NOMO-1 treated with DMSO at 0.1 percent for 48 hours (cell line): ENCODE results near the gene CNEP1R1.

Experiments
- DNase-seq: peaks from one replicate; lab custom pipeline; 2025; ENCODE audit not compliant: unreplicated experiment; lab: John Stamatoyannopoulos, UW

CNEP1R1 gene

DNA sequence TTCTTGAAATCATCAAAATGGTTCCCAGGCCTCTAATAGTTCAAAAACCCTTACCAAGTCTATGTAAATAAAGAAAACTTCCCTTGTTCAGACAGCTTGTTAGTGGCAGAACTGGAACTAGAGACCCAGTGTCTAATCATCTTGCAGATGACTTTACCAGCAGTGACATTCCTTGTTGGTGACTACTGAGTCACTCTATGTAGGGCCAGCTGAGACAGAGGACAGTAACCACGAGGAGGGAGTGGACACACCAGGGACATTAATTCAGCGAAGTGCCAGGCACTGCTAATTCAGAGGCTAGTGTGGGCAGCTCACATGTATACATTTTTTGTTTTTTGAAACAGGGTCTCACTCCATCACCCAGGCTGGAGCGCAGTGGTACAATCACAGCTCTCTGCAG, 34.6 kb downstream of the CNEP1R1 start:
- no peak for DNase-seq

DNA sequence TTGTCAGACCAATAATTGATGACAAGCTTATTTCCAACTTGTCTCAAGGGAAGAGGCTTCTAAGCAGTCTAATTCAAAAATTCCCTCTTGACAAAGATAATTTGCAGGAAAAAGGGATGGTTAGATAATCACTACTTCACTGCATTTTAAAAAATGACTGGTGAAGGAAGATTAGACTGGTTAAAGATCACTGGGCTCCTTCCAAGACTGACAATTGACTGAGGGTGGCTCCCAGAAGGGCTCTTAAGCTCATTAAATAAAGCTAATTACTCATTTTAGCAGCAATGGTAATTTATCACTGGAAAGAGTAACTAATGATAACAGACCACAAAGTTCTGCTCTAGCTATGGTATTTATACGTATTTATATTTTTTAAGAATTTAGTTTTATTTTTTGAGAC, 36.3 kb downstream of the CNEP1R1 start:
- DNase-seq, result no peak

DNA sequence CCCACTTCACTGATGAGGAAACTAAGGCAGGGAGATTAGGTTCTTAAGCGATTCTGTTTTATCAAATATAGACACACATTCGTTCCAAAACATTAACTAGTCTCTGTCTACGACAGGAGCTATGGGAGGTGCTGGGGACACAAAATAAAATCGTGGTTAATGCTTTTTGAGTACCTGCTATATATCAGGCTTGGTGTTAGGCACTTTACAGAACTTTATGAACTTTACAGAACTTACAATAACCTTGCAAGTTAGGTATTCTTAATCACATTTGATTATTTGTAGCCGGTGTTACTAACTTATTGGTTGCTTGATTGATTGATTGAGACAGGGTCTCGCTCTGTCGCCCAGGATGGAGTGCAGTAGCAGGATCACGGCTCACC, 40.2 kb downstream of the CNEP1R1 start:
- DNase-seq, result no peak

DNA sequence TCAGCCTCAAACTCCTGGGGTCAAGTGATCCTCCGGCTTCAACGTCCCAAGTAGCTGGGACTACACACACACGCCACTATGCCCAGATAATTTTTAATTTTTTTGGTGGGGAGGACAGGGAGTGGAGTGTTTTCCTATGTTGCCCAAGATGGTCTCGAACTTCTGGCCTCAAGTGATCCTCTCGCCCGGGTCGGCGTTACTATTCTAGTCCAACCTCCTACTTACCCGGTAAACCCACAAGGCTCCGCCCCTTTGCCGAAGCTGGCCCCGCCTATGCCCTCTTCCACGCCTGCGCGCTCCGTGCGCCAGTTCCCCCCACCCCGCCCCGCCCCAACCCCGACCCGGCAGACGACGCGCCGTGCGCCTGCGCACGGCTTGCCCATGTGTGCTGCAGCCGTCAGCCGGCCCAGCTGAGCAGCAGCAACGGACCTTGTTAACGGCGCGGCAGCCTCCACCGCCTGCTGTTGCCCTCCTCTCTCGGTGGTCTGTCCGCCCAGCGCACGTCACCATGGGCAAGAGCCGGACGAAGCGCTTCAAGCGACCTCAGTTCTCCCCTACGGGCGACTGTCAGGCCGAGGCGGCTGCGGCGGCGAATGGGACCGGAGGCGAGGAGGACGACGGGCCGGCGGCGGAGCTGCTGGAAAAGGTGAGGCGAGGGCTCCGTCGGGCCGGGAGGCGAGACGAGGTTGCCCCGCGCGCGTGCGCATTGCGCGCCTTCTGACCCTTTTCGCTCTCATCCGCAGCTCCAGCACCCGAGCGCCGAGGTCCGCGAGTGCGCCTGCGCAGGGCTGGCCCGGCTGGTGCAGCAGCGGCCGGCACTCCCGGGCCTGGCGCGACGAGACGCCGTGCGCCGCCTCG, 40.8 kb downstream of the CNEP1R1 start, which contains the start of gene HEATR3:
TSS of gene HEATR3 (plus strand) at position 347 of the 858 bp plus-strand sequence. CDS start at position 509, 162 bp downstream.
- peak; percentile 85 for DNase-seq

DNA sequence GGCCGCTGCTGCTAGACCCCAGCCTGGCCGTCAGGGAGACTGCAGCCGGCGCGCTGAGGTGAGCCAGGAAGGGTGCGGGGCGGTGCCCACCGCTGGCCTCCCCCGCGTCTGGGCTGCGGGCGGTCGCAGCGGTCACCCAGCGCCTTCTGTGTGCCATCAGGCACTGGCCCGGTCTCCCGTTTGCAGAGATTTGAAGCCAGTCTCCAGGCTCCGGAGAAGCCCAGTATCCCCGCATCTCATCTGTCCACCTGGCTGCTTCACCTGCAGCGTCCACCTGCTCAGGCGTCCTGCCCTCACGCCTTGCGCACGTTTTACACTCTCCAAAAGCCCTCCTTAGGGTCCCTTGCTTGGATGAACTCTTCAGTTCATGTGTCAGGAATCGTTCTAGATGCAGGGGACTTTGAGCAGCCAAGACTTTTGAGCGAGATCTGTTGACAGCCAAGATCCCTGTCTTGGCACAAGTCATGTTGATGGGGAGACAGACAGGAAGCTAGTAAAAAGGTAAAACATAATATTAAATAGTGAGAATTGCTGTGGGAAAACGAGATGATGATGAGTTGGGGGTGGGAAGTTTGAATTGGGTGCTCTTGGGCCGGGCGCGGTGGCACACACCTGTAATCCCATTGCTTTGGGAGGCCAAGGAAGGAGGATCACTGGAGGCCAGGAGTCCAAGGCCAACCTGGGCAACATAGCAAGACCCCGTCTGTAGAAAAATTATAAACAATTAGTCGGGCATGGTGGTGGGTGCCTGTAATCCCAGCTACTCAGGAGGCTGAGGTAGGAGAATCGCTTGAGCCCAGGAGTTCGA, 41.7 kb downstream of the CNEP1R1 start:
- DNase-seq, result no peak

DNA sequence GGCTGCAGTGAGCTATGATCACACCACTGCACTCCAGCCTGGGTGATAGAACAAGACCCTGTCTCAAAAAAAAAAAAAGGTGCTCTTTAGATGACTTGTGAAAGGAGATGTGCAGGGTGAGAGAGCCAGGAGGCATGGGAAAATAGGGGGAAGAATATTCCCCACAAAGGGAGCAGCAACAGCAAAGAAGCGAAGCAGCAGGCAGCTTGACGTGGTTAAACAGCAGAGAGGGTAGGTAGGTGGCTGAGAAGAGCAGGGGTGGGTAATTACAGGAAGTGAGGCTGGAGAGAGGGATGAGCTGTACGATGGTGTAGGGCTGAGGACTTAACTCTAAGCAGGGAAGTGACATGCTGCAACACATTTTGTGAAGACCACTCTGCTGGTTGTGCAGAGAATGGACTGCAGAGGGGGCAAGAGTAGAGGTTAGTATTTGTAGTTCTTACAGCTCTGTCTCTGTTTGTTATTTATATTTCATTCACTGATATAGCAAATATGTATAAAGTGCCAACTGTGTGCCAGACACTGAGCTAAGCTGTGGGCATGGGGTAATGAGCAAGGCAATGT, 42.3 kb downstream of the CNEP1R1 start:
- peak; percentile 87 for DNase-seq

DNA sequence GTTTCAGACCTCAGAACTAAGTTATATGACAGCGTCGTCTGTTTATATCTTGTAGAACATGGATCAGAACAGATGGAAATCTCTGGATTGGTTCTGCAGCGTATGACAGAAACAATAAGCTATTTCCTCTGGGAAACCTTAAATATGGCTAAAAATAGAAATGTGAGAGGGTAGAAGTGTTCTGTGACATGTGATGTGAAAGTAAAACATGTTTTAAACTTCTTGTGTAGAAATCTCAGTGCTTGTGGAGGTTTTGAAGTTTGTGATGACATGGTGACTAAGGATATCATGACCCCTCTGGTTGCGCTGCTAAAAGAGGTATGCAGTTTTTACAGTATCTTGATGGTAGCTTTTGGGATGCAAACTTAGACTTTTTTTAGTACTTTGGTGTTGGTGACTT, 43.5 kb downstream of the CNEP1R1 start:
- no peak for DNase-seq

DNA sequence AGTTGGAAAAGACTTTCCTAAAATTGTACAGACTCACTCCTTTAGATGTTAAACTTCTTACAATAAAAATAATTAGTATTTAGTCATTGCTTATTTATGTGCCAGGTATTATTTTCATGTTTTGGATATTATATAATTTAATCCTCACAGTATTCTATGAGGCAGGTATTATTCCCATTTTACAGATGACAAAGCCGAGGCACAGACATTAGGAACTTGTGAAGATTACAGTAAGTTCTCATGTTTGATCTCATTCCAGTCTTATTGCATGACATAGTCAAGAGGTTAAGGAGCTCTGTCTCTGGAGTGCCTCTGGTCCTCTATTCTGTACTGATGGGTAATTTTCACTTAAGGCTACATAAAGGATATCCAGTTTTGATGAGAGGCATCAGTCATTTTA, 44.0 kb downstream of the CNEP1R1 start:
- DNase-seq, result no peak

DNA sequence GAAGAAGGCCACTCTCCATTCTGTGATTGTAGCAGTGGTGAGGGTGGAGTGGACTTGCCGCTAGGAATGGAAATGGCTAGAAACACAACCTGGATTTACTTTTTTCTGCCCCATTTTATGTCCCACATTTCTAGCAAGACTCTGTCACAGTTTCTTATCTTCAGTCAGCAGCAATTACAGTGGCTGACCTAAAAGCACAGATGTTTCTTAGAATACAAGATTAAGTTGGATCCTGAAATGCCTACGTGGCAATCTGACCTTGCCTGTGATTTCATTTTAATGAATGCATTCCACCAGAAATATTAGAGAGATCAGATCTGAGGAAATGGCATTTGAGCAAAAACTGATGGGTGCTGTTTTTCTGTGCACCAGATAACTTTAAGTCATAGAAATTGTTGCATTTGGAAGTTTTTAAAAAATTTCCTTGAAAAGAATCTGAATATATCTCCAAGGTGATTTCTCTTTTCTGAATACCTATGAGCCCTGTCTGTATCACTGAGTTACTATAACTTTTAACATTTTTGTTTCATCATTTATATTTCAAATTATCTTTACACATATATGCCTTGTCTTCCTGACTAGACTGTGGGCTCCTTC, 46.1 kb downstream of the CNEP1R1 start:
- no peak for DNase-seq

DNA sequence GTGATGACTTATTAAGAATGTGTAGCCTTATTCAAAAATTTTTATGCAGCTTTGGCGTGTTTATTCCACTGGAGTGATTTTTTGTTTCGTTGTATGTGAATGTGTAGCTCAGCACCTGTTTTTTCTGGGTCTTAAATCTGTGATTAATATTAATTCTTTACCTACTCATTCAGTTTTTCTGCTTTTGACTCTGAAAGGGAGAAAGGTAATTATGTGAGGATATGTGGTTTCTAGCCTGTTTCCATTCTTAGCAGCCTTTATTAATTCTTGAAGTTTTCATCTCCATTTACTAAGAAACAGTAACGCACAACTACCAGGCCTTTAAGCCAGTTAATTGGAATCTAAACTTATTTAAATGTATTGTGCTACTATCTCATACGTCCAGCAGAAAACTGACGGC, 47.7 kb downstream of the CNEP1R1 start:
- DNase-seq, result no peak

DNA sequence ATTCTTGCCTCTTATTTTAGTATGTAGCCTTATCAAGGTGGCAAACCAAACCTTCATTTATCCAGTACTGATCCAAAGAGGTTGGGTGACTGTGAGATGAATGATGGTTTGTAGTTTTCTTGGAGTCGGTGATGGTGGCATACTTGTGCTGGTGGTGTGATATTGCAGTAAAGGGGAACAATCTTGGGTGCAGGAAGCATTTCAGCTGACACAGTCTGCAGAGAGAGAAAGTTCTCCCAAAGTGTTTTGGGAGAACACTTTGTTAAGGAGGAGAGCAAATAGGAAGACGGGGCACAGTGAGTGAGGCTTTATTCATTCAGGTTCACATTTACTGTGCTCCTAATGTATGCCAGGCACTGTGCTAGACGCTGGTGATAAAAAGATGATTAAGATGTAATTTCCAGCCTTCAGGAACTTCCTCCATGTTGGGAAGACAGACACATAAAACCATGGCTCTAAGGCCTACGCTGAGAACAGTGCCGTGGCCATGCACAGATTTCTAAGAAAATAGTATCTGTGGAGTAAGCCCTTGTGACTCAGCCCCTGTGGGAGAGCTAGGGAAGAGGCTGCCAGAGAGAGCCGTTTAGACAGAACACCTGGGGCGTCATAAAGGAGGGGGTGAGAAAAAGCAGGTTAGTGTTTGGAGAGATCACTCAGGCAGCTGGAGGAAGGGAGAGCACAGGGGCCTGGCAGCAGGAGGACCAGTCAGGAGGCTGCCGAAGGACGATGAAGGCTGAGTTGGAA, 54.5 kb downstream of the CNEP1R1 start:
- no peak for DNase-seq

DNA sequence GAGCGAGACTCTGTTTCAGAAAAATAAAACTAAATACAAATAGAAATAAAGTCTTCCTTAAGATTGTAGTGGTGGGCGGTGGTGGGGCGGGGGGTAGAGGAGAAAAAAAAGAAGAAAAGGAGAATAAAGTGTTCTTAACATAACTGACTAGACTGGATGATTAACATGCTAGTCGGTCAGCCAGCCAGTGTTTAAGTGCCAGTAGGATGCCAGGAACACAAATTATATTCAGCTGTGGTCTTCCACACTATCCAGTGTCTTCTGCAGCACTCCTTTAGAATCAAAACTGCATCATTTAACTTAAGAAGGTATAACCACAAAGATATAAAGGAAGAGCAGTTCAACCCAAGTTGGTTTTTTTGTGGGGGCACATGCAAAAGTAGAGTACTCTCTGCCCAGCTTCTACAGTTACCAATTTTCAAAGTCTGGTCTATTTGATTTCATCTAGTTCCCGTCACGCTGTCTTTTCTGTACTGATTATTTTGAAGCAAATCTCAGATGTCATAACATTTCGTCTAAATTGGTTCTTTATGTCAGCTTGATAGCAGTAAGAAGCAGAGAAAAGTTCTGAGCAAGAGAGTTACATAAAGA, 56.5 kb downstream of the CNEP1R1 start:
- no peak for DNase-seq

DNA sequence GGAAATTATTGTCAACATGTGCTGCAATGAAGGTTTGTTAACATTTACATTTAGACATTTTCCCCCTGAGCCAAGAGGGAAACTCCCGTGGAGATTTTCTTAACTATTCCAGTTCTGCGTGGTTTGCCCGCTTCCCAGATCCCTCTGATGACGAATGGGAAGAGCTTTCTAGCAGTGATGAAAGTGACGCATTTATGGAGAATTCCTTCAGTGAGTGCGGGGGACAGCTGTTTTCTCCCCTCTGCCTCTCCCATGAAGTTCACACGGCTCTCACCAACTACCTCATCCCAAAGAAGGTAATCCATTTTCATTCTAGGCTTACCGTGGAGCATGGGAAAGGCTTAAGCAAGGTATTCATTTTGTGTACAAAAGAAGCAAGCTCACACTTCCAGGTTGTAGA, 59.0 kb downstream of the CNEP1R1 start:
- DNase-seq, result no peak

DNA sequence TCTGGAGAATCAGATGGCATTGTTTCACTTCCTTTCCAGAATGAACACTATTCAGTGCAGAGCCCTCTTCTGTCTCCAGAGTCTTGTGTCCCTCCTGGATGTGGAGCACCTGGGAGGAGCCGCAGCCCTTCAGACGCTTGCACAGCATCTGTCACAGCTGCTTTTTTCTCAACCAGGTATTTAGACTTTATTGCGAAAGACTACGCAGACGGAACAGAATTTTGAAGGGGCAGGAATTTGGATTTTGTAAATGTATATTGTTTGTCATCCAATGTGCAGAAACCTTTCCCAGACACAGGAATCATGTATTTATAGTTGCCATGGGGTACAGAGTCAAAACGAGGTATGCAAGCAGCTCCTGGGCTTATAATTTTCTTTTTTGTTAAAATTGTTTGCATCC, 61.2 kb downstream of the CNEP1R1 start:
- no peak for DNase-seq
